DND-41 (cell line): Measurements from ENCODE around the gene NOD2.

Source experiments
- CTCF ChIP-seq: IDR thresholded peaks from 2 replicates; pipeline ENCODE4 v1.5.1; 2012; ENCODE audit warnings: borderline replicate concordance, low read length, moderate library complexity, mild to moderate bottlenecking; ENCODE audit not compliant: poor library complexity, severe bottlenecking; ENCODE audit errors: extremely low read depth
- EZH2 ChIP-seq: IDR thresholded peaks from 3 replicates; pipeline ENCODE4 v1.6.1; 2012; ENCODE audit warnings: borderline replicate concordance, low read depth, mild to moderate bottlenecking, moderate library complexity, low read length, inconsistent platforms; ENCODE audit not compliant: severe bottlenecking

- no peak for TF ChIP-seq EZH2
- TF ChIP-seq CTCF: peak; percentile 70
Measured at GRCh38 chr16:50747207-50747956, 54.0 kb downstream of the NOD2 start.
